HepG2 (cell line): ENCODE results near the gene PROX1. TPM values are rescaled to one million over a fixed set of nuclear protein-coding genes. Genes with fewer than 3 reads are reported as not detected.

Experiments
- AKAP8 ChIP-seq: sonication (generic); formaldehyde crosslinking; IDR thresholded peaks from 2 replicates; pipeline ENCODE4 v1.5.1; 2020; ENCODE audit warnings: mild to moderate bottlenecking, missing genetic modification reagents
- CREB1 ChIP-seq, 2 experiments: fragments of 450-650 bp in 1 of 2; IDR thresholded peaks; 2 replicates each; pipeline ENCODE4 v1.6.1; 2016 to 2017; ENCODE audit warnings: control low read depth in 1 of 2, mild to moderate bottlenecking in 1 of 2, missing compliant biosample characterization in 1 of 2, missing genetic modification characterization in 1 of 2
- GFI1 ChIP-seq: sonication (generic); formaldehyde crosslinking; IDR thresholded peaks from 2 replicates; pipeline ENCODE4 v1.5.0; 2020; ENCODE audit warnings: missing genetic modification reagents, mild to moderate bottlenecking, borderline replicate concordance
- HNF4A ChIP-seq: sonication (generic); formaldehyde crosslinking; IDR thresholded peaks from 2 replicates; pipeline ENCODE4 v1.4.0; 2020; ENCODE audit warnings: missing genetic modification reagents
- JUNB ChIP-seq: sonication (generic); formaldehyde crosslinking; IDR thresholded peaks from 2 replicates; pipeline ENCODE4 v1.8.0; 2022; ENCODE audit warnings: missing genetic modification reagents, mild to moderate bottlenecking, borderline replicate concordance
- MLLT10 ChIP-seq: sonication (generic); formaldehyde crosslinking; IDR thresholded peaks from 2 replicates; pipeline ENCODE4 v1.4.0; 2020; ENCODE audit warnings: missing genetic modification reagents
- SALL1 ChIP-seq: sonication (generic); formaldehyde crosslinking; IDR thresholded peaks from 2 replicates; pipeline ENCODE4 v1.8.0; 2022; ENCODE audit warnings: mild to moderate bottlenecking, missing genetic modification reagents
- SMAD9 ChIP-seq: sonication (generic); formaldehyde crosslinking; IDR thresholded peaks from 2 replicates; pipeline ENCODE4 v1.5.1; 2020; ENCODE audit warnings: mild to moderate bottlenecking, missing genetic modification reagents
- SOX6 ChIP-seq, 2 experiments: fragments of 450-650 bp in 1 of 2; sonication (generic) in 1 of 2; formaldehyde crosslinking in 1 of 2; IDR thresholded peaks; 2 replicates each; pipeline versions ENCODE4 v1.4.0 to v1.6.1; 2017 to 2020; ENCODE audit warnings: antibody characterized with exemption in 1 of 2, mild to moderate bottlenecking in 1 of 2, missing genetic modification reagents in 1 of 2
- STAT5B ChIP-seq: sonication (generic); formaldehyde crosslinking; IDR thresholded peaks from 2 replicates; pipeline ENCODE4 v1.4.0; 2020; ENCODE audit warnings: missing genetic modification reagents
- TGIF2 ChIP-seq: IDR thresholded peaks from 2 replicates; pipeline ENCODE4 v1.6.1; 2016; ENCODE audit warnings: control low read depth, missing compliant biosample characterization
- ZNF276 ChIP-seq: sonication (generic); formaldehyde crosslinking; IDR thresholded peaks from 2 replicates; pipeline ENCODE4 v1.4.0; 2020; ENCODE audit warnings: mild to moderate bottlenecking, low read depth, missing genetic modification reagents
- ZNF616 ChIP-seq: sonication (generic); formaldehyde crosslinking; IDR thresholded peaks from 2 replicates; pipeline ENCODE4 v1.5.0; 2020; ENCODE audit warnings: low read depth, mild to moderate bottlenecking, missing genetic modification reagents
- ZNF629 ChIP-seq: sonication (generic); formaldehyde crosslinking; conservative IDR thresholded peaks from 2 replicates; pipeline ENCODE4 v1.5.0; 2020; ENCODE audit warnings: missing genetic modification reagents
- polyA plus RNA-seq, 8 experiments: library from polyadenylated mRNA; depleted of rRNA in 3 of 8; stranded (reverse) in 7 of 8; unstranded in 1 of 8; fragments of >200 nt; fragmentation: Illumina TruSeq in 4 of 8; extraction: Trizol in 4 of 8; gene quantifications; 2 replicates each; pipeline versions ENCODE4 v1.2.1 to v1.2.3, GENCODE V29; 2011 to 2016; ENCODE audit warnings: low read depth in 4 of 8, missing spikeins in 1 of 8, mixed read lengths in 1 of 8; ENCODE audit not compliant: insufficient read depth in 1 of 8
- total RNA-seq, 5 experiments: library from RNA; depleted of rRNA; stranded (reverse); fragments of >200 nt; fragmentation: Illumina TruSeq; extraction: Trizol; gene quantifications; 2 replicates each; pipeline ENCODE4 v1.2.3, GENCODE V29; 2016; ENCODE audit warnings: low read depth in 1 of 5
- TF ChIP-seq, protein P1 (sequence below): sonication (generic); formaldehyde crosslinking; IDR thresholded peaks from 2 replicates; pipeline ENCODE4 v1.5.1; 2020; ENCODE audit warnings: missing genetic modification reagents, mild to moderate bottlenecking, borderline replicate concordance
- TF ChIP-seq, protein P2 (sequence below): sonication (generic); formaldehyde crosslinking; IDR thresholded peaks from 2 replicates; pipeline ENCODE4 v1.5.0; 2020; ENCODE audit warnings: missing genetic modification reagents
- TF ChIP-seq, protein P3 (sequence below): sonication (generic); IDR thresholded peaks from 2 replicates; pipeline ENCODE4 v1.6.1; 2016; ENCODE audit warnings: low read depth, borderline replicate concordance
- TF ChIP-seq, protein P4 (sequence below): sonication (generic); formaldehyde crosslinking; IDR thresholded peaks from 2 replicates; pipeline ENCODE4 v1.8.0; 2022; ENCODE audit warnings: low read depth, missing genetic modification reagents
- TF ChIP-seq, protein P5 (sequence below): sonication (generic); formaldehyde crosslinking; IDR thresholded peaks from 2 replicates; pipeline ENCODE4 v1.4.0; 2020; ENCODE audit warnings: missing genetic modification reagents, mild to moderate bottlenecking, borderline replicate concordance

The PROX1 gene
- total and polyA plus RNA-seq, 2 of the 13 experiments (the other 11 are each of a cell fraction or from before 2014, with no cell fraction given) = 12.3 to 30.2 TPM

DNA sequence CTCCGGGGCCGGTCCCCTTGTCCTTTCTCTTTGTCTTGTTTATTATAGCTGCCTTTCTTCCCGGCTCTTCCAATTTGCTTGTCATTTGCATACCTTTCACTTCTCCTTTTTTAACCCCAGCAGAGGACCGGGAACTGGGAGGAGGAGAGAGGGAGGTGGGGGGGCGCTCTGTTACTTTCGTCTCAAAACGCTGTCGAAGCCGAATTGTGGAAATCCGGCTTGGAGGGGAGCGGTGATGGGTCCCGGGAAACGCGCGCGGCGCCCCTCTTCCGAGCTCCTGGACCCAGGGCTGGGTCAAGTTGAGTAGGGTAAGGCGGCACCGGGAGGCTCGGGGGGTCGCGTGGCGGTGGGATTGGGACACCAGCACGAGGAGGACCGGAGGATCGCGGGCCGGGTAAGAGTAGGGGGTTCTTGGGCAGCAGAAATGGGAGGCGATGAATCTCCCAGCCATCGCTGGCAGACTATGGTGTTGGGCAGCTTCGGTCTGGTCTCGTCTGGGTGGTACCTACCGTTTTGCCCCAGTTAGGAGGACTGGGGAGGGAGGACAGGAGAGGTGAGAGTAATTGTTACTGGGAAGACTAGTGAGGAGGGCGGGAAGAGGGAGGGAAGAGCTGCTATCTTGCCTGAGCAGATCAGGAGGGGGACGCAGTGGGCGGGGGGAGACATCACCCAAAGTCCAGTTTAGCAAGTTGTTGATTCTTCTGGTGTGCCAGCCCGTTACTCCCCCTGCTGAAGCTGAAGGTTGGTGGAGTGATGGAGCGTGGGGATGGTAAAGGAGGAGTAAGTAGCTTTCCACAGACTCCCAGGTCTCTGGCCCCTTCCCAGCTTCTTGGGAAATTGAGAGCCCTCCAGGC, 1.5 kb downstream of the PROX1 start (continued):
- TF ChIP-seq ZNF616 (CRISPR knock-in tag) (no peak), HNF4A (peak; percentile 84), SALL1 (CRISPR knock-in tag) (peak; percentile 85), STAT5B (no peak), CREB1 (IDR thresholded peaks at IDR 0.05) (no peak), CREB1 (CRISPR knock-in tag; IDR thresholded peaks at IDR 0.05) (no peak), SMAD9 (0 out of 2 replicates have a peak, but pooled peaks have one; percentile 51), ZNF629 (CRISPR knock-in tag) (no peak), SOX6 (IDR thresholded peaks at IDR 0.05) (no peak), SOX6 (CRISPR knock-in tag; IDR thresholded peaks at IDR 0.05) (peak; percentile 75), JUNB (CRISPR knock-in tag) (peak; percentile 58; the same call in 1 of the 2 replicates), AKAP8 (CRISPR knock-in tag) (no peak), GFI1 (peak; percentile 10; the same call in 1 of the 2 replicates), TGIF2 (0 out of 2 replicates have a peak, but pooled peaks have one; percentile 26), ZNF276 (CRISPR knock-in tag) (no peak; the same call in 1 of the 2 replicates), MLLT10 (CRISPR knock-in tag) (no peak)
- TF ChIP-seq, protein P1, sequence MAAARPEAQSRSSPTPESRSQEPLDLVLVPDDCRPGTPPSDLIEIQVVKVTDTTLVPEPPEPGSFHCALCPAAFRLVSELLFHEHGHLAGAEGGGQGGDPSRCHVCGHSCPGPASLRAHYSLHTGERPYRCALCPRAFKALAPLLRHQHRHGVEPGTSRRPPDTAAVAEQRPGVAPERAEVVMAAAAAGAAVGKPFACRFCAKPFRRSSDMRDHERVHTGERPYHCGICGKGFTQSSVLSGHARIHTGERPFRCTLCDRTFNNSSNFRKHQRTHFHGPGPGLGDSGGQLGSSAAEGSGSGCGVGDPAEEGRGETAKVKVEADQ (CRISPR knock-in tag) = peak; percentile 83
- TF ChIP-seq, protein P2, sequence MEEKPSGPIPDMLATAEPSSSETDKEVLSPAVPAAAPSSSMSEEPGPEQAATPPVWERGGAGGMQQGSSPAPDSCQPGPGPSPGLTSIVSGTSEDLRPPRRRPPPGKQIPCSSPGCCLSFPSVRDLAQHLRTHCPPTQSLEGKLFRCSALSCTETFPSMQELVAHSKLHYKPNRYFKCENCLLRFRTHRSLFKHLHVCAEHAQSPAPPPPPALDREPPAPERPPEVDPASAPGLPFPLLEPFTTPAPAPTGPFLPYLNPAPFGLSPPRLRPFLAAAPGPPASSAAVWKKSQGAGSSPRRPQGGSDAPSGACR = no peak
- TF ChIP-seq, protein P3, sequence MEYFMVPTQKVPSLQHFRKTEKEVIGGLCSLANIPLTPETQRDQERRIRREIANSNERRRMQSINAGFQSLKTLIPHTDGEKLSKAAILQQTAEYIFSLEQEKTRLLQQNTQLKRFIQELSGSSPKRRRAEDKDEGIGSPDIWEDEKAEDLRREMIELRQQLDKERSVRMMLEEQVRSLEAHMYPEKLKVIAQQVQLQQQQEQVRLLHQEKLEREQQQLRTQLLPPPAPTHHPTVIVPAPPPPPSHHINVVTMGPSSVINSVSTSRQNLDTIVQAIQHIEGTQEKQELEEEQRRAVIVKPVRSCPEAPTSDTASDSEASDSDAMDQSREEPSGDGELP = no peak
- TF ChIP-seq, protein P4, sequence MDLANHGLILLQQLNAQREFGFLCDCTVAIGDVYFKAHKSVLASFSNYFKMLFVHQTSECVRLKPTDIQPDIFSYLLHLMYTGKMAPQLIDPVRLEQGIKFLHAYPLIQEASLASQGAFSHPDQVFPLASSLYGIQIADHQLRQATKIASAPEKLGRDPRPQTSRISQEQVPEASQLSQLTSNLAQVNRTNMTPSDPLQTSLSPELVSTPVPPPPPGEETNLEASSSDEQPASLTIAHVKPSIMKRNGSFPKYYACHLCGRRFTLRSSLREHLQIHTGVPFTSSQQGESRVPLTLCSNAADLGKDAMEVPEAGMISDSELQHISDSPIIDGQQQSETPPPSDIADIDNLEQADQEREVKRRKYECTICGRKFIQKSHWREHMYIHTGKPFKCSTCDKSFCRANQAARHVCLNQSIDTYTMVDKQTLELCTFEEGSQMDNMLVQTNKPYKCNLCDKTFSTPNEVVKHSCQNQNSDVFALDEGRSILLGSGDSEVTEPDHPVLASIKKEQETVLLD (CRISPR knock-in tag) = peak; percentile 25; the same call in 1 of the 2 replicates
- TF ChIP-seq, protein P5, sequence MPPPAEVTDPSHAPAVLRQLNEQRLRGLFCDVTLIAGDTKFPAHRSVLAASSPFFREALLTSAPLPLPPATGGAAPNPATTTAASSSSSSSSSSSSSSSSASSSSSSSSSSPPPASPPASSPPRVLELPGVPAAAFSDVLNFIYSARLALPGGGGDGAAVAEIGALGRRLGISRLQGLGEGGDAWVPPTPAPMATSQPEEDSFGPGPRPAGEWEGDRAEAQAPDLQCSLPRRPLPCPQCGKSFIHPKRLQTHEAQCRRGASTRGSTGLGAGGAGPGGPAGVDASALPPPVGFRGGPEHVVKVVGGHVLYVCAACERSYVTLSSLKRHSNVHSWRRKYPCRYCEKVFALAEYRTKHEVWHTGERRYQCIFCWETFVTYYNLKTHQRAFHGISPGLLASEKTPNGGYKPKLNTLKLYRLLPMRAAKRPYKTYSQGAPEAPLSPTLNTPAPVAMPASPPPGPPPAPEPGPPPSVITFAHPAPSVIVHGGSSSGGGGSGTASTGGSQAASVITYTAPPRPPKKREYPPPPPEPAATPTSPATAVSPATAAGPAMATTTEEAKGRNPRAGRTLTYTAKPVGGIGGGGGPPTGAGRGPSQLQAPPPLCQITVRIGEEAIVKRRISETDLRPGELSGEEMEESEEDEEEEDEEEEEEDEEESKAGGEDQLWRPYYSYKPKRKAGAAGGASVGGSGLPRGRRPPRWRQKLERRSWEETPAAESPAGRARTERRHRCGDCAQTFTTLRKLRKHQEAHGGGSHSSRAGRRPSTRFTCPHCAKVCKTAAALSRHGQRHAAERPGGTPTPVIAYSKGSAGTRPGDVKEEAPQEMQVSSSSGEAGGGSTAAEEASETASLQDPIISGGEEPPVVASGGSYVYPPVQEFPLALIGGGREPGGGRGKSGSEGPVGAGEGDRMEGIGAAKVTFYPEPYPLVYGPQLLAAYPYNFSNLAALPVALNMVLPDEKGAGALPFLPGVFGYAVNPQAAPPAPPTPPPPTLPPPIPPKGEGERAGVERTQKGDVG = no peak
